OCI-LY3 (cell line): ENCODE measurements around the gene JAG2.

Experiments used
- H2AFZ ChIP-seq: fragments of 200-600, 300-600 bp; shearing (Covaris generic); 2 replicates; pipeline ENCODE4 v1.6.0; 2014; ENCODE audit warnings: antibody characterized with exemption, low read depth, low read length
- H3K27ac ChIP-seq: fragments of 200-600, 300-600 bp; sonication (generic); 2 replicates; pipeline ENCODE4 v1.5.1; 2014; ENCODE audit warnings: mild to moderate bottlenecking, low read length, moderate library complexity, mixed read lengths
- H3K27me3 ChIP-seq: fragments of 200-600, 300-600 bp; sonication (generic); 2 replicates; pipeline ENCODE4 v1.6.1; 2014; ENCODE audit warnings: low read depth, low read length, mixed read lengths
- H3K36me3 ChIP-seq: fragments of 200-600, 300-600 bp; sonication (generic); replicated peaks from 2 replicates; pipeline ENCODE3; 2014; ENCODE audit warnings: low read depth, low read length, mixed read lengths
- H3K4me1 ChIP-seq: fragments of 300-600, 200-600 bp; sonication (generic); 2 replicates; pipeline ENCODE4 v1.6.1; 2014; ENCODE audit warnings: low read length, mixed read lengths
- H3K4me2 ChIP-seq: fragments of 200-600, 300-600 bp; sonication (generic); 2 replicates; pipeline ENCODE4 v1.6.1; 2014; ENCODE audit warnings: low read length, mixed read lengths
- H3K4me3 ChIP-seq: fragments of 300-600, 200-600 bp; sonication (generic); 2 replicates; pipeline ENCODE4 v1.5.1; 2014; ENCODE audit warnings: antibody characterized with exemption, mild to moderate bottlenecking, low read length, moderate library complexity
- H3K79me2 ChIP-seq: fragments of 300-600, 200-600 bp; shearing (Covaris generic); 2 replicates; pipeline ENCODE4 v1.6.1; 2014; ENCODE audit warnings: mild to moderate bottlenecking, low read length, mixed read lengths
- H3K9ac ChIP-seq: fragments of 300-600, 200-600 bp; shearing (Covaris generic); 2 replicates; pipeline ENCODE4 v1.6.0; 2014; ENCODE audit warnings: mild to moderate bottlenecking, low read length, moderate library complexity
- H3K9me3 ChIP-seq: fragments of 200-600, 300-600 bp; shearing (Covaris generic); 2 replicates; pipeline ENCODE4 v1.6.1; 2014; ENCODE audit warnings: low read length, mixed read lengths; ENCODE audit not compliant: insufficient read depth
- H4K20me1 ChIP-seq: fragments of 200-600, 300-600 bp; sonication (generic); 2 replicates; pipeline ENCODE4 v1.6.1; 2016; ENCODE audit warnings: low read length, mixed read lengths; ENCODE audit not compliant: insufficient read depth
- CTCF ChIP-seq: fragments of 200-600, 300-600 bp; sonication (generic); IDR thresholded peaks from 2 replicates; pipeline ENCODE4 v1.5.1; 2014; ENCODE audit warnings: antibody characterized with exemption, low read length, low read depth
- EZH2phosphoT487 ChIP-seq: fragments of 200-600 bp; shearing (Covaris generic); IDR thresholded peaks from 2 replicates; pipeline ENCODE4 v1.6.1; 2018; ENCODE audit warnings: antibody characterized with exemption, mixed run types, low read depth

Gene JAG2

DNA sequence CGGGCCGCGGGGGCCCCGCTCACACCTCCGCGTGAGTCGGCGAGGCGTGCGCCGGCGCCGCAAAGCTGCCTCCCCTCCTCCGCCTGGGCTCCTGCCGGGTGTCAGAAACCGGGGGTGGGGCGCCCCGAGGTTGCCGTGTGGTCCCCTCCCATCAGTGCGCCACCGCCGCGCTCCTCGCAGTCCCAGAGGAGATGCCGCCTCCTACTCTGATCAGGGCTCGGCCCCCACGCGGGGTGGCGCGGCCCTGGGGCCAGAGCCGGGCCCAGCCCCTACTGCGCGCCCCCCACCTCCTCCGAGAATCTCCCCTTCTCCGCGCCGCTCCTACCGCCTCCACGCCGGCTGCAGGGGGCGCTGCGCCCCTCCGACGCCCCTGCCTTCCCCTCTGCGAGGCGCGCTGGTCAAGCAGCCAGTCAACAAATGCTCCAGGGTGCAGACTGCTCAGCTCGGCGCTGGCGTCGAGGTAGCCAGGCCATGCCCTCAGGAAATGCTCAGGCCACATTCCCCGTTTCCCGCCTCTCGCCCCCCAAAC lies 467 bp upstream of the JAG2 start:
- H3K27ac ChIP-seq, result no peak overlapping the region
- no peak overlapping the region for H3K4me3 ChIP-seq

GRCh38 chr14:105168093-105168420 lies 519 bp downstream of the JAG2 start:
- Histone ChIP-seq H3K79me2 (no peaks in the 10 kb centered on the region), H3K27me3 (peaks cover 9% of the 10 kb centered on the region), H3K36me3 (no peaks in the 10 kb centered on the region), H3K9ac (no peak overlapping the region), H4K20me1 (no peaks in the 10 kb centered on the region), H3K4me2 (no peak overlapping the region), H3K27ac (no peak overlapping the region), H3K9me3 (no peaks in the 10 kb centered on the region), H3K4me1 (no peaks in the 10 kb centered on the region), H2AFZ (no peak overlapping the region), H3K4me3 (no peak overlapping the region)
- TF ChIP-seq EZH2phosphoT487 (no peak), CTCF (no peak)

More for the DNA sequence above, 467 bp upstream of the JAG2 start:
- TF ChIP-seq CTCF (peak; percentile 24), EZH2phosphoT487 (no peak)
- Histone ChIP-seq H4K20me1 (no peaks in the 10 kb centered on the region), H3K36me3 (no peaks in the 10 kb centered on the region), H3K4me1 (no peaks in the 10 kb centered on the region), H3K27me3 (peaks cover 9% of the 10 kb centered on the region), H3K4me2 (no peak overlapping the region), H3K79me2 (no peaks in the 10 kb centered on the region), H3K9me3 (no peaks in the 10 kb centered on the region), H2AFZ (no peak overlapping the region), H3K9ac (no peak overlapping the region)

DNA sequence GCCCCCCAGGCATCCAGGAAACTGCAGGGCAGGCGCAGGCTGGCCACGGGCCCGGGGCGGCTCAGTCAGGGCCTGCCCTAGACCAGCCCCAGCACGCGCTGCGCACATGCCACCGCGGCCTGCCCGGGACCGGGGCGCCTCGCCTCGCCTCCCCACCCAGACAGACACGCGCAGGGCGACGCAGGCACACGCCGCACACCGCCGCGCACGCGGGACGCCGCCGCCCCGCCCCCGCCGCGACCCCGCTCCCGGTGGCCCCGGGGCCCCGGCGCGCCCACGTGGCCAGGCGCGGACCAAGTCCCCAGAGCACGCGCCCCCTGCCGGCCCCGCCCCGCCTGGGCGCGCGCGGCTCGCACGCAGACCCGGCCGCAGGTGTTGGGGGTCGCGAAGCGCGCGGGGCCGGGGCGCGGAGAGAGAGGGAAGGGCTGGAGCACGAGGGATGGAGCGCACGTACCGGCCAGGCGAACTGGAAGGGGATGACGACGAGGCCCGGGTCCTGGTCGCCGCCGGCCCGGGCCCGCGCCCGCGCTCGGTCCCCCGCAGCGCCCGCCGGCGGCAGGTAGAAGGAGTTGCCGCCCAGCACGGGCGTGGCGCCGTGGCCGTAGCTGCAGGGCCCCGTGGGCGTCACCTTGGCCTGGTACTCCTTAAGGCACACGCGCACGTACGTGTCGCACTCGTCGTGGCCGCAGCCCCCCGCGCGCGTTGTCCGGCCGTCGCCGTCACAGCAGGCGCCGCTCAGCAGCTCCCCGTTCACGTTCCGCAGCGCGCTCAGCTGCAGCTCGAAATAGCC lies 1.1 kb downstream of the JAG2 start:
- Histone ChIP-seq H4K20me1 (no peaks in the 10 kb centered on the region), H3K9ac (no peak overlapping the region)

More for the DNA sequence above, 1.1 kb downstream of the JAG2 start:
- Histone ChIP-seq H3K4me1 (no peaks in the 10 kb centered on the region), H3K4me2 (no peak overlapping the region), H3K36me3 (no peaks in the 10 kb centered on the region), H3K4me3 (no peak overlapping the region), H3K79me2 (no peaks in the 10 kb centered on the region), H3K9me3 (no peaks in the 10 kb centered on the region), H2AFZ (no peak overlapping the region), H3K27ac (no peak overlapping the region), H3K27me3 (peaks cover 9% of the 10 kb centered on the region)
- no peak for TF ChIP-seq EZH2phosphoT487
- TF ChIP-seq CTCF, result no peak
